ENCODE data around the gene DAZAP1.

DNA sequence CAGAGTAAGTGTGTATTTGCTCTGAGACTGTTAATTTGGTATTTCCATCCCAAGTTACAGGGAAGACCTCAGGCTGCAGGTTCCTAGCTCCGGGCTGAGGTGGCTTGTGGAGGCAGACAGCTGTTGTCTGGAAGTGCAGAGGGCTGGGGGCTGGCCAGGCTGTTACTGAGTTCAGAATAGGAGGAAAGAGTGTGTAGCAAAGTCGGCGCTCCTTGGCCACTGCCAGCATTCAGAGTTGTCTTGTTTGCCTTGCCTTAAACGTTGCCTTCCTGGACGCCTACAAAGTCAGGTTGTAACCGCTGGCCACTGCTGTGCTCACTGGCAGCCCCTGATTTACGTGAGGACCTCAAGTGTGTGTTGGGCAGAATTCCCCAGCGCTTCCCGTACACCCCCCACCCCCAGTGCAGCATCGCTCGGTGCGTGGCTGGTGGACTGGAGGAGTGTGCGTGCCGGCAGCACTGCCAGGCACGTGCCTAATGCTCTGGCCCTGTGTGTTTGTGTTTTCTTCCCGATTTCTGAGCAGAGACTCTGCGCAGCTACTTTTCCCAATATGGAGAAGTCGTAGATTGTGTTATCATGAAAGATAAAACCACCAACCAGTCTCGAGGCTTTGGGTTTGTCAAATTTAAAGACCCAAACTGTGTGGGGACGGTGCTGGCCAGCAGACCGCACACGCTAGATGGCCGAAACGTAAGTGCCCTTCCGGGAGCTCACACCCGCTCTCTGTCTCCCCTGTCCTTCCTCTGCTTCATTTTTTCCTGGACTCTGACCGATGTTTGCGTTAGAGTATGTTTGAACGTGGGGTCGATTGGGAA is 10.5 kb downstream of the DAZAP1 start:
- no peak for TF ChIP-seq CTCF (IDR thresholded peaks at IDR 0.05)
- no peak for TF ChIP-seq POLR2A (IDR thresholded peaks at IDR 0.05)

Data from ovary (tissue), 3 donors.